GM23338 (cell line): ENCODE data around the gene GLI3. TPM values are rescaled to one million over a fixed set of nuclear protein-coding genes. Genes with fewer than 3 reads are reported as not detected.

ENCODE experiments used
- ATAC-seq: fragments of 200-7000 bp; cut with Tn5 transposase; 3 replicates; pipeline ENCODE4 v1.9.1; 2020
- DNase-seq: peaks from one replicate; pipeline ENCODE4 v3.0.0-alpha.2; 2015; ENCODE audit warnings: low spot score
- H2AFZ ChIP-seq: fragments of 200-600 bp; sonication (generic); 2 replicates; pipeline ENCODE4 v1.8.0; 2016; ENCODE audit warnings: antibody characterized with exemption, mild to moderate bottlenecking, moderate library complexity
- H3F3A ChIP-seq: fragments of 200-600 bp; sonication (generic); replicated peaks from 2 replicates; pipeline ENCODE4 v1.8.0; 2017; ENCODE audit warnings: antibody characterized with exemption, mixed run types, low read depth
- H3K27ac ChIP-seq: fragments of 200-600 bp; sonication (generic); 2 replicates; pipeline ENCODE4 v1.6.1; 2016; ENCODE audit warnings: low read depth
- H3K27me3 ChIP-seq: fragments of 200-600 bp; sonication (generic); 2 replicates; pipeline ENCODE4 v1.8.0; 2016; ENCODE audit warnings: mild to moderate bottlenecking, mixed run types, moderate library complexity; ENCODE audit not compliant: insufficient read depth
- H3K36me3 ChIP-seq: fragments of 200-600 bp; sonication (generic); 2 replicates; pipeline ENCODE4 v1.8.0; 2016; ENCODE audit warnings: mild to moderate bottlenecking; ENCODE audit not compliant: insufficient read depth
- H3K4me1 ChIP-seq: fragments of 200-600 bp; sonication (generic); 2 replicates; pipeline ENCODE4 v1.8.0; 2016; ENCODE audit warnings: mild to moderate bottlenecking, moderate library complexity; ENCODE audit not compliant: insufficient read depth
- H3K4me2 ChIP-seq: fragments of 200-600 bp; sonication (generic); 2 replicates; pipeline ENCODE4 v1.7.1; 2017; ENCODE audit warnings: mixed run types
- H3K4me3 ChIP-seq: fragments of 200-600 bp; sonication (generic); 2 replicates; pipeline ENCODE4 v1.6.1; 2016; ENCODE audit warnings: mixed run types
- H3K79me2 ChIP-seq: fragments of 200-600 bp; sonication (generic); replicated peaks from 2 replicates; pipeline ENCODE4 v1.8.0; 2017; ENCODE audit warnings: mild to moderate bottlenecking; ENCODE audit not compliant: insufficient read depth
- H3K9me2 ChIP-seq: fragments of 200-600 bp; sonication (generic); 2 replicates; pipeline ENCODE4 v1.8.0; 2017; ENCODE audit not compliant: insufficient read depth
- H4K20me1 ChIP-seq: fragments of 200-600 bp; sonication (generic); replicated peaks from 2 replicates; pipeline ENCODE4 v1.8.0; 2017; ENCODE audit warnings: mild to moderate bottlenecking; ENCODE audit not compliant: insufficient read depth
- H3K27ac Mint-ChIP-seq: 2 replicates; pipeline ENCODE4 v1.8.0; 2020; ENCODE audit warnings: inconsistent platforms, mild to moderate bottlenecking, moderate library complexity, mixed read lengths
- H3K27me3 Mint-ChIP-seq: 3 replicates; pipeline ENCODE4 v1.8.0; 2022; ENCODE audit warnings: low read depth, mild to moderate bottlenecking, moderate library complexity, mixed read lengths, inconsistent platforms; ENCODE audit not compliant: insufficient read depth, poor library complexity
- H3K36me3 Mint-ChIP-seq: 3 replicates; pipeline ENCODE4 v1.8.0; 2021; ENCODE audit warnings: low read depth, mild to moderate bottlenecking, inconsistent platforms, moderate library complexity, mixed read lengths
- H3K4me1 Mint-ChIP-seq: 3 replicates; pipeline ENCODE4 v1.8.0; 2020; ENCODE audit warnings: mild to moderate bottlenecking, inconsistent platforms, mixed read lengths
- H3K4me3 Mint-ChIP-seq: 3 replicates; pipeline ENCODE4 v1.8.0; 2021; ENCODE audit warnings: moderate library complexity, mild to moderate bottlenecking, inconsistent platforms, mixed read lengths
- H3K9me3 Mint-ChIP-seq: 3 replicates; pipeline ENCODE4 v1.8.0; 2020; ENCODE audit warnings: moderate library complexity, mild to moderate bottlenecking, inconsistent platforms, mixed read lengths
- CREB1 ChIP-seq: fragments of 250-450 bp; sonication (Bioruptor Pico); IDR thresholded peaks from 2 replicates; pipeline ENCODE4 v1.5.0; 2020; ENCODE audit warnings: low read depth, mild to moderate bottlenecking, moderate library complexity
- EZH2 ChIP-seq: fragments of 200-600 bp; sonication (generic); IDR thresholded peaks from one replicate; pipeline ENCODE4 v1.8.0; 2017; ENCODE audit warnings: antibody characterized with exemption, mild to moderate bottlenecking, low read depth; ENCODE audit not compliant: unreplicated experiment
- EZH2phosphoT487 ChIP-seq: fragments of 200-600 bp; sonication (generic); IDR thresholded peaks from one replicate; pipeline ENCODE4 v1.8.1; 2018; ENCODE audit warnings: antibody characterized with exemption; ENCODE audit not compliant: unreplicated experiment
- JUNB ChIP-seq: IDR thresholded peaks from one replicate; pipeline ENCODE4 v1.6.1; 2016; ENCODE audit warnings: antibody characterized with exemption; ENCODE audit not compliant: unreplicated experiment
- NANOG ChIP-seq: IDR thresholded peaks from 2 replicates; pipeline ENCODE4 v1.6.1; 2016; ENCODE audit warnings: antibody characterized with exemption, borderline replicate concordance
- POLR2AphosphoS5 ChIP-seq: IDR thresholded peaks from 2 replicates; pipeline ENCODE4 v1.6.1; 2016; ENCODE audit warnings: antibody characterized with exemption, low read depth
- STAT1 ChIP-seq: IDR thresholded peaks from one replicate; pipeline ENCODE4 v1.6.1; 2016; ENCODE audit warnings: antibody characterized with exemption; ENCODE audit not compliant: unreplicated experiment
- ZNF114 ChIP-seq: fragments of 250-450 bp; sonication (Bioruptor Pico); IDR thresholded peaks from 2 replicates; pipeline ENCODE4 v1.5.0; 2020; ENCODE audit warnings: mild to moderate bottlenecking, moderate library complexity
- ZNF331 ChIP-seq: fragments of 250-450 bp; sonication (Bioruptor Pico); IDR thresholded peaks from 2 replicates; pipeline ENCODE4 v1.5.0; 2020; ENCODE audit warnings: low read depth, mild to moderate bottlenecking, moderate library complexity
- polyA plus RNA-seq: library from polyadenylated mRNA; unstranded; fragments of >200 nt; fragmentation: Nextera tagmentation; extraction: Ambion mirVana; gene quantifications from 2 replicates; pipeline ENCODE4 v1.2.1, GENCODE V29; 2016
- total RNA-seq: library from RNA; depleted of rRNA; stranded (reverse); fragments of >200 nt; shearing (Covaris generic); gene quantifications from 2 replicates; pipeline ENCODE4 v1.2.3, GENCODE V29; 2014
- TF ChIP-seq, protein P1 (sequence below), 2 experiments: fragments of 200-600 bp in 1 of 2; sonication (generic) in 1 of 2; conservative IDR thresholded peaks; 2 replicates each; pipeline versions ENCODE4 v1.5.1 to v1.6.1; 2016 to 2017; ENCODE audit warnings: antibody characterized with exemption in 2 of 2, low read depth in 2 of 2, mild to moderate bottlenecking in 2 of 2, moderate library complexity in 1 of 2
- TF ChIP-seq, protein P2 (sequence below): IDR thresholded peaks from 2 replicates; pipeline ENCODE4 v1.6.1; 2016; ENCODE audit warnings: antibody characterized with exemption
- TF ChIP-seq, protein P3 (sequence below): IDR thresholded peaks from one replicate; pipeline ENCODE4 v1.6.1; 2018; ENCODE audit warnings: antibody characterized with exemption; ENCODE audit not compliant: unreplicated experiment
- TF ChIP-seq, protein P4 (sequence below): fragments of 250-450 bp; sonication (Bioruptor Pico); IDR thresholded peaks from 2 replicates; pipeline ENCODE4 v1.5.0; 2020; ENCODE audit warnings: mild to moderate bottlenecking, moderate library complexity

Gene GLI3
- total and polyA plus RNA-seq, 2 experiments from 2014 or later, result 16.1 to 17.9 TPM

DNA sequence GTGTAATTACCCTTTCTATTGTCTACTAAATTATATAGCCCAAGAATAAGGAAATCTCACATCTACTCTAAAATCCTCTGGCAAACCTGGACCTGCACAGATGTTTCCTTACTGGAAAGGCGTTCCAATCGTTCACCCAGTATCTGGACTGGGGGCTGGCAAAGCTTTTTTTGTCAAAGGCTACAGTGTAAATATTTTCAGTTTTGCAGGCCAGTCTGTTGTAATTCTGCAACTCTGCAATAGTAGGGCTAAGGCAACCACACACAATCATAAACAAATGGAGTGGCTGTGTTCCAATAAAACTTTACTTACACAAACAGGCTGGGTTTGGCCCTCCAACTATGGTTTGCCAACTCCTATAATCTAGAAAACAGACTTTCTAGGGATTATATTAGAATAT, 56.2 kb downstream of the GLI3 start:
- no peak overlapping the region for H2AFZ ChIP-seq
- Mint-ChIP-seq H3K27ac (no peak overlapping the region), H3K27me3 (peaks cover 4% of the 10 kb centered on the region), H3K4me3 (no peak overlapping the region), H3K9me3 (no peaks in the 10 kb centered on the region), H3K36me3 (peaks cover 21% of the 10 kb centered on the region), H3K4me1 (peaks cover 11% of the 10 kb centered on the region)
- peaks cover 16% of the 10 kb centered on the region for H3K79me2 ChIP-seq
- H3K36me3 ChIP-seq, result no peaks in the 10 kb centered on the region
- H3F3A ChIP-seq, result no peaks in the 10 kb centered on the region
- H3K27me3 ChIP-seq, result no peaks in the 10 kb centered on the region
- TF ChIP-seq STAT1 (no peak), POLR2AphosphoS5 (no peak), CREB1 (CRISPR knock-in tag) (no peak), ZNF114 (CRISPR knock-in tag) (no peak), ZNF331 (CRISPR knock-in tag) (no peak), EZH2 (no peak), EZH2phosphoT487 (no peak), JUNB (no peak), NANOG (no peak)
- TF ChIP-seq, protein P1, sequence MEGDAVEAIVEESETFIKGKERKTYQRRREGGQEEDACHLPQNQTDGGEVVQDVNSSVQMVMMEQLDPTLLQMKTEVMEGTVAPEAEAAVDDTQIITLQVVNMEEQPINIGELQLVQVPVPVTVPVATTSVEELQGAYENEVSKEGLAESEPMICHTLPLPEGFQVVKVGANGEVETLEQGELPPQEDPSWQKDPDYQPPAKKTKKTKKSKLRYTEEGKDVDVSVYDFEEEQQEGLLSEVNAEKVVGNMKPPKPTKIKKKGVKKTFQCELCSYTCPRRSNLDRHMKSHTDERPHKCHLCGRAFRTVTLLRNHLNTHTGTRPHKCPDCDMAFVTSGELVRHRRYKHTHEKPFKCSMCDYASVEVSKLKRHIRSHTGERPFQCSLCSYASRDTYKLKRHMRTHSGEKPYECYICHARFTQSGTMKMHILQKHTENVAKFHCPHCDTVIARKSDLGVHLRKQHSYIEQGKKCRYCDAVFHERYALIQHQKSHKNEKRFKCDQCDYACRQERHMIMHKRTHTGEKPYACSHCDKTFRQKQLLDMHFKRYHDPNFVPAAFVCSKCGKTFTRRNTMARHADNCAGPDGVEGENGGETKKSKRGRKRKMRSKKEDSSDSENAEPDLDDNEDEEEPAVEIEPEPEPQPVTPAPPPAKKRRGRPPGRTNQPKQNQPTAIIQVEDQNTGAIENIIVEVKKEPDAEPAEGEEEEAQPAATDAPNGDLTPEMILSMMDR (conservative IDR thresholded peaks at IDR 0.05; ENCODE audit: low read depth in 2 of 2), result no peak
- TF ChIP-seq, protein P2, sequence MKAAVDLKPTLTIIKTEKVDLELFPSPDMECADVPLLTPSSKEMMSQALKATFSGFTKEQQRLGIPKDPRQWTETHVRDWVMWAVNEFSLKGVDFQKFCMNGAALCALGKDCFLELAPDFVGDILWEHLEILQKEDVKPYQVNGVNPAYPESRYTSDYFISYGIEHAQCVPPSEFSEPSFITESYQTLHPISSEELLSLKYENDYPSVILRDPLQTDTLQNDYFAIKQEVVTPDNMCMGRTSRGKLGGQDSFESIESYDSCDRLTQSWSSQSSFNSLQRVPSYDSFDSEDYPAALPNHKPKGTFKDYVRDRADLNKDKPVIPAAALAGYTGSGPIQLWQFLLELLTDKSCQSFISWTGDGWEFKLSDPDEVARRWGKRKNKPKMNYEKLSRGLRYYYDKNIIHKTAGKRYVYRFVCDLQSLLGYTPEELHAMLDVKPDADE, result no peak
- TF ChIP-seq, protein P3, sequence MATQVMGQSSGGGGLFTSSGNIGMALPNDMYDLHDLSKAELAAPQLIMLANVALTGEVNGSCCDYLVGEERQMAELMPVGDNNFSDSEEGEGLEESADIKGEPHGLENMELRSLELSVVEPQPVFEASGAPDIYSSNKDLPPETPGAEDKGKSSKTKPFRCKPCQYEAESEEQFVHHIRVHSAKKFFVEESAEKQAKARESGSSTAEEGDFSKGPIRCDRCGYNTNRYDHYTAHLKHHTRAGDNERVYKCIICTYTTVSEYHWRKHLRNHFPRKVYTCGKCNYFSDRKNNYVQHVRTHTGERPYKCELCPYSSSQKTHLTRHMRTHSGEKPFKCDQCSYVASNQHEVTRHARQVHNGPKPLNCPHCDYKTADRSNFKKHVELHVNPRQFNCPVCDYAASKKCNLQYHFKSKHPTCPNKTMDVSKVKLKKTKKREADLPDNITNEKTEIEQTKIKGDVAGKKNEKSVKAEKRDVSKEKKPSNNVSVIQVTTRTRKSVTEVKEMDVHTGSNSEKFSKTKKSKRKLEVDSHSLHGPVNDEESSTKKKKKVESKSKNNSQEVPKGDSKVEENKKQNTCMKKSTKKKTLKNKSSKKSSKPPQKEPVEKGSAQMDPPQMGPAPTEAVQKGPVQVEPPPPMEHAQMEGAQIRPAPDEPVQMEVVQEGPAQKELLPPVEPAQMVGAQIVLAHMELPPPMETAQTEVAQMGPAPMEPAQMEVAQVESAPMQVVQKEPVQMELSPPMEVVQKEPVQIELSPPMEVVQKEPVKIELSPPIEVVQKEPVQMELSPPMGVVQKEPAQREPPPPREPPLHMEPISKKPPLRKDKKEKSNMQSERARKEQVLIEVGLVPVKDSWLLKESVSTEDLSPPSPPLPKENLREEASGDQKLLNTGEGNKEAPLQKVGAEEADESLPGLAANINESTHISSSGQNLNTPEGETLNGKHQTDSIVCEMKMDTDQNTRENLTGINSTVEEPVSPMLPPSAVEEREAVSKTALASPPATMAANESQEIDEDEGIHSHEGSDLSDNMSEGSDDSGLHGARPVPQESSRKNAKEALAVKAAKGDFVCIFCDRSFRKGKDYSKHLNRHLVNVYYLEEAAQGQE, result no peak
- TF ChIP-seq, protein P4, sequence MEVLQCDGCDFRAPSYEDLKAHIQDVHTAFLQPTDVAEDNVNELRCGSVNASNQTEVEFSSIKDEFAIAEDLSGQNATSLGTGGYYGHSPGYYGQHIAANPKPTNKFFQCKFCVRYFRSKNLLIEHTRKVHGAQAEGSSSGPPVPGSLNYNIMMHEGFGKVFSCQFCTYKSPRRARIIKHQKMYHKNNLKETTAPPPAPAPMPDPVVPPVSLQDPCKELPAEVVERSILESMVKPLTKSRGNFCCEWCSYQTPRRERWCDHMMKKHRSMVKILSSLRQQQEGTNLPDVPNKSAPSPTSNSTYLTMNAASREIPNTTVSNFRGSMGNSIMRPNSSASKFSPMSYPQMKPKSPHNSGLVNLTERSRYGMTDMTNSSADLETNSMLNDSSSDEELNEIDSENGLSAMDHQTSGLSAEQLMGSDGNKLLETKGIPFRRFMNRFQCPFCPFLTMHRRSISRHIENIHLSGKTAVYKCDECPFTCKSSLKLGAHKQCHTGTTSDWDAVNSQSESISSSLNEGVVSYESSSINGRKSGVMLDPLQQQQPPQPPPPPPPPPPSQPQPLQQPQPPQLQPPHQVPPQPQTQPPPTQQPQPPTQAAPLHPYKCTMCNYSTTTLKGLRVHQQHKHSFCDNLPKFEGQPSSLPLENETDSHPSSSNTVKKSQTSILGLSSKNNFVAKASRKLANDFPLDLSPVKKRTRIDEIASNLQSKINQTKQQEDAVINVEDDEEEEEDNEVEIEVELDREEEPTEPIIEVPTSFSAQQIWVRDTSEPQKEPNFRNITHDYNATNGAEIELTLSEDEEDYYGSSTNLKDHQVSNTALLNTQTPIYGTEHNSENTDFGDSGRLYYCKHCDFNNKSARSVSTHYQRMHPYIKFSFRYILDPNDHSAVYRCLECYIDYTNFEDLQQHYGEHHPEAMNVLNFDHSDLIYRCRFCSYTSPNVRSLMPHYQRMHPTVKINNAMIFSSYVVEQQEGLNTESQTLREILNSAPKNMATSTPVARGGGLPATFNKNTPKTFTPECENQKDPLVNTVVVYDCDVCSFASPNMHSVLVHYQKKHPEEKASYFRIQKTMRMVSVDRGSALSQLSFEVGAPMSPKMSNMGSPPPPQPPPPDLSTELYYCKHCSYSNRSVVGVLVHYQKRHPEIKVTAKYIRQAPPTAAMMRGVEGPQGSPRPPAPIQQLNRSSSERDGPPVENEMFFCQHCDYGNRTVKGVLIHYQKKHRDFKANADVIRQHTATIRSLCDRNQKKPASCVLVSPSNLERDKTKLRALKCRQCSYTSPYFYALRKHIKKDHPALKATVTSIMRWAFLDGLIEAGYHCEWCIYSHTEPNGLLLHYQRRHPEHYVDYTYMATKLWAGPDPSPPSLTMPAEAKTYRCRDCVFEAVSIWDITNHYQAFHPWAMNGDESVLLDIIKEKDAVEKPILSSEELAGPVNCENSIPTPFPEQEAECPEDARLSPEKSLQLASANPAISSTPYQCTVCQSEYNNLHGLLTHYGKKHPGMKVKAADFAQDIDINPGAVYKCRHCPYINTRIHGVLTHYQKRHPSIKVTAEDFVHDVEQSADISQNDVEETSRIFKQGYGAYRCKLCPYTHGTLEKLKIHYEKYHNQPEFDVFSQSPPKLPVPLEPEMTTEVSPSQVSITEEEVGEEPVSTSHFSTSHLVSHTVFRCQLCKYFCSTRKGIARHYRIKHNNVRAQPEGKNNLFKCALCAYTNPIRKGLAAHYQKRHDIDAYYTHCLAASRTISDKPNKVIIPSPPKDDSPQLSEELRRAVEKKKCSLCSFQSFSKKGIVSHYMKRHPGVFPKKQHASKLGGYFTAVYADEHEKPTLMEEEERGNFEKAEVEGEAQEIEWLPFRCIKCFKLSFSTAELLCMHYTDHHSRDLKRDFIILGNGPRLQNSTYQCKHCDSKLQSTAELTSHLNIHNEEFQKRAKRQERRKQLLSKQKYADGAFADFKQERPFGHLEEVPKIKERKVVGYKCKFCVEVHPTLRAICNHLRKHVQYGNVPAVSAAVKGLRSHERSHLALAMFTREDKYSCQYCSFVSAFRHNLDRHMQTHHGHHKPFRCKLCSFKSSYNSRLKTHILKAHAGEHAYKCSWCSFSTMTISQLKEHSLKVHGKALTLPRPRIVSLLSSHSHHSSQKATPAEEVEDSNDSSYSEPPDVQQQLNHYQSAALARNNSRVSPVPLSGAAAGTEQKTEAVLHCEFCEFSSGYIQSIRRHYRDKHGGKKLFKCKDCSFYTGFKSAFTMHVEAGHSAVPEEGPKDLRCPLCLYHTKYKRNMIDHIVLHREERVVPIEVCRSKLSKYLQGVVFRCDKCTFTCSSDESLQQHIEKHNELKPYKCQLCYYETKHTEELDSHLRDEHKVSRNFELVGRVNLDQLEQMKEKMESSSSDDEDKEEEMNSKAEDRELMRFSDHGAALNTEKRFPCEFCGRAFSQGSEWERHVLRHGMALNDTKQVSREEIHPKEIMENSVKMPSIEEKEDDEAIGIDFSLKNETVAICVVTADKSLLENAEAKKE (CRISPR knock-in tag), result no peak
- no peak overlapping the region for H3K4me3 ChIP-seq
- no peaks in the 10 kb centered on the region; the same call in 1 of the 2 replicates for H4K20me1 ChIP-seq
- no peak overlapping the region for H3K4me2 ChIP-seq
- no peak for ATAC-seq
- no peaks in the 10 kb centered on the region for H3K4me1 ChIP-seq
- DNase-seq, result no peak
- no peaks in the 10 kb centered on the region; the same call in 1 of the 2 replicates for H3K9me2 ChIP-seq
- no peak overlapping the region for H3K27ac ChIP-seq
